ENCODE measurements around the gene CLPSL1.

The CLPSL1 gene

GRCh38 chr6:35759426-35759825 is 21.4 kb upstream of the CLPSL1 start:
- DNase-seq, result no peak

GRCh38 chr6:35765739-35766138 is 15.1 kb upstream of the CLPSL1 start:
- DNase-seq, result no peak

GRCh38 chr6:35769211-35769610 is 11.6 kb upstream of the CLPSL1 start:
- no peak for DNase-seq

GRCh38 chr6:35771343-35771627 is 9.5 kb upstream of the CLPSL1 start:
- no peak for DNase-seq

- DNase-seq, result no peak
Observed at GRCh38 chr6:35774116-35774794, 6.6 kb upstream of the CLPSL1 start.

GRCh38 chr6:35775031-35775430 is 5.8 kb upstream of the CLPSL1 start:
- no peak for DNase-seq

GRCh38 chr6:35776364-35777215 is 4.2 kb upstream of the CLPSL1 start, which contains the start of gene CLPSL2:
CLPSL2 (plus strand) TSS chr6:35776598; CDS start chr6:35776619, 21 bp downstream.
- no peak for DNase-seq

GRCh38 chr6:35777356-35778102 is 3.3 kb upstream of the CLPSL1 start:
- no peak for DNase-seq

- DNase-seq, result no peak
Observed at GRCh38 chr6:35778437-35778836, 2.4 kb upstream of the CLPSL1 start.

- no peak for DNase-seq
Observed at GRCh38 chr6:35781290-35781689, 471 bp downstream of the CLPSL1 start.

- no peak for DNase-seq
Observed at GRCh38 chr6:35782424-35782823, 1.6 kb downstream of the CLPSL1 start.

GRCh38 chr6:35784200-35784599 is 3.4 kb downstream of the CLPSL1 start:
- DNase-seq, result no peak

GRCh38 chr6:35786272-35786671 is 5.5 kb downstream of the CLPSL1 start:
- DNase-seq, result no peak

GRCh38 chr6:35786810-35787209 is 6.0 kb downstream of the CLPSL1 start:
- DNase-seq, result no peak

- DNase-seq, result no peak
Observed at GRCh38 chr6:35787266-35788218, 6.7 kb downstream of the CLPSL1 start.

GRCh38 chr6:35788423-35788982 is 7.7 kb downstream of the CLPSL1 start:
- no peak for DNase-seq

- DNase-seq, result no peak
Observed at GRCh38 chr6:35790683-35791082, 9.9 kb downstream of the CLPSL1 start.

GRCh38 chr6:35794536-35795452 is 14.0 kb downstream of the CLPSL1 start:
- no peak for DNase-seq

GRCh38 chr6:35795453-35796071 is 14.7 kb downstream of the CLPSL1 start:
- no peak for DNase-seq

- DNase-seq, result no peak
Observed at GRCh38 chr6:35796236-35796635, 15.4 kb downstream of the CLPSL1 start.
